ENCODE data around the gene GSPT1. TPM values are rescaled to one million over a fixed set of nuclear protein-coding genes. Genes with fewer than 3 reads are reported as not detected.

GSPT1 gene
- total and polyA plus RNA-seq, 9 of the 15 experiments (the other 6 are each of a cell fraction or from before 2014, with no cell fraction given) = 63.8 to 269 (median 148) TPM

GRCh38 chr16:11892761-11893160 lies 23.0 kb downstream of the GSPT1 start (continued):
- TF ChIP-seq ZBTB49 (CRISPR knock-in tag; IDR thresholded peaks at IDR 0.05; ENCODE audit: borderline replicate concordance) (no peak), TAF9B (IDR thresholded peaks at IDR 0.05; ENCODE audit: partially characterized antibody) (no peak), TSC22D4 (tag; IDR thresholded peaks at IDR 0.05) (no peak), ZNF695 (CRISPR knock-in tag; IDR thresholded peaks at IDR 0.05) (no peak), FOXP1 (CRISPR knock-in tag; IDR thresholded peaks at IDR 0.05) (no peak)

- Histone ChIP-seq H2AFZ (ENCODE audit: low read depth, low read length) (no peak overlapping the region), H3K9me1 (ENCODE audit: control insufficient read depth, insufficient read depth, low read length) (no peaks in the 10 kb centered on the region), H3K9ac (ENCODE audit: insufficient read depth in 1 of 2, low read depth in 2 of 2, low read length in 2 of 2) (no peak overlapping the region), H3K4me1 (replicated peaks in 1 of 2; ENCODE audit: control insufficient read depth in 2 of 2, insufficient read depth in 2 of 2, low read length in 2 of 2) (no peaks in the 10 kb centered on the region), H3K4me3 (no peak overlapping the region), H3K27ac (ENCODE audit: extremely low read depth, low read depth, low read length) (no peak overlapping the region), H3K4me2 (ENCODE audit: insufficient read depth, low read length) (no peak overlapping the region), H3K9me3 (replicated peaks; ENCODE audit: control insufficient read depth, insufficient read depth, low read depth, low read length) (no peaks in the 10 kb centered on the region), H4K20me1 (replicated peaks; ENCODE audit: control insufficient read depth, insufficient read depth, low read length) (no peaks in the 10 kb centered on the region), H3K36me3 (ENCODE audit: control insufficient read depth, insufficient read depth, low read length) (peaks cover 85% of the 10 kb centered on the region), H3K27me3 (ENCODE audit: control insufficient read depth in 2 of 2, insufficient read depth in 2 of 2, low read length in 2 of 2) (no peaks in the 10 kb centered on the region), H3K79me2 (ENCODE audit: control insufficient read depth, insufficient read depth, low read length) (peaks cover 10% of the 10 kb centered on the region)
- 96% methylated on average over 5 of the region's 5 CpGs for WGBS (ENCODE audit: insufficient coverage, low coverage, missing lambda C conversion rate)
- in situ Hi-C loops (cut with MboI) (no loop called here), intact Hi-C loops (cut with micrococcal nuclease) (no loop called here)
- ChIA-PET CTCF (ENCODE audit: low intra/inter-chr PET ratio) (no interaction called here), POLR2A (no interaction called here)
- ATAC-seq (no peak), DNase-seq (ENCODE audit: extremely low read depth in 1 of 4, low spot score in 3 of 4) (no peak), FAIRE-seq (no peak)
- BruUV-seq (replicated peaks) = TSS peak; percentile 34
- TF ChIP-seq IFI16 (CRISPR knock-in tag; IDR thresholded peaks at IDR 0.05) = no peak
- TF ChIP-seq, protein P1, sequence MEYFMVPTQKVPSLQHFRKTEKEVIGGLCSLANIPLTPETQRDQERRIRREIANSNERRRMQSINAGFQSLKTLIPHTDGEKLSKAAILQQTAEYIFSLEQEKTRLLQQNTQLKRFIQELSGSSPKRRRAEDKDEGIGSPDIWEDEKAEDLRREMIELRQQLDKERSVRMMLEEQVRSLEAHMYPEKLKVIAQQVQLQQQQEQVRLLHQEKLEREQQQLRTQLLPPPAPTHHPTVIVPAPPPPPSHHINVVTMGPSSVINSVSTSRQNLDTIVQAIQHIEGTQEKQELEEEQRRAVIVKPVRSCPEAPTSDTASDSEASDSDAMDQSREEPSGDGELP (CRISPR knock-in tag; IDR thresholded peaks at IDR 0.05; ENCODE audit: borderline replicate concordance) = no peak
- TF ChIP-seq, protein P2, sequence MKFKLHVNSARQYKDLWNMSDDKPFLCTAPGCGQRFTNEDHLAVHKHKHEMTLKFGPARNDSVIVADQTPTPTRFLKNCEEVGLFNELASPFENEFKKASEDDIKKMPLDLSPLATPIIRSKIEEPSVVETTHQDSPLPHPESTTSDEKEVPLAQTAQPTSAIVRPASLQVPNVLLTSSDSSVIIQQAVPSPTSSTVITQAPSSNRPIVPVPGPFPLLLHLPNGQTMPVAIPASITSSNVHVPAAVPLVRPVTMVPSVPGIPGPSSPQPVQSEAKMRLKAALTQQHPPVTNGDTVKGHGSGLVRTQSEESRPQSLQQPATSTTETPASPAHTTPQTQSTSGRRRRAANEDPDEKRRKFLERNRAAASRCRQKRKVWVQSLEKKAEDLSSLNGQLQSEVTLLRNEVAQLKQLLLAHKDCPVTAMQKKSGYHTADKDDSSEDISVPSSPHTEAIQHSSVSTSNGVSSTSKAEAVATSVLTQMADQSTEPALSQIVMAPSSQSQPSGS (CRISPR knock-in tag; IDR thresholded peaks at IDR 0.05) = no peak
- TF ChIP-seq ZNF253 (CRISPR knock-in tag; conservative IDR thresholded peaks at IDR 0.05) = no peak
- TF ChIP-seq ZBTB12 (CRISPR knock-in tag; IDR thresholded peaks at IDR 0.05) = no peak
- TF ChIP-seq TFAM (CRISPR knock-in tag; conservative IDR thresholded peaks at IDR 0.05) = no peak
- no peak for TF ChIP-seq HDAC6 (IDR thresholded peaks at IDR 0.05; ENCODE audit: low read depth, low read length)
Observed at GRCh38 chr16:11890231-11890965, 25.4 kb downstream of the GSPT1 start.

Data from K562 (cell line).